ENCODE data around the gene EGFR. TPM values are rescaled to one million over a fixed set of nuclear protein-coding genes. Genes with fewer than 3 reads are reported as not detected.

The EGFR gene
- total RNA-seq, 1 donor from 2014 or later: 10.1 TPM

- intact Hi-C loops (cut with DNase I): no loop called here
- ATAC-seq (ENCODE audit: poor library complexity) (no peak), DNase-seq (no peak)
These were observed 36.7 kb downstream of the EGFR start for GRCh38 chr7:55055479-55055878.

- ATAC-seq (ENCODE audit: poor library complexity): no peak
- DNase-seq: no peak
- intact Hi-C loops (cut with DNase I): no loop called here
These were observed 37.3 kb downstream of the EGFR start for GRCh38 chr7:55056068-55056467.

GRCh38 chr7:55056577-55057480 lies 38.0 kb downstream of the EGFR start:
- no peak for DNase-seq
- ATAC-seq (ENCODE audit: poor library complexity): peak; percentile 54
- intact Hi-C loops (cut with DNase I): no loop called here

GRCh38 chr7:55058314-55058713 lies 39.5 kb downstream of the EGFR start:
- DNase-seq: no peak
- no peak for ATAC-seq (ENCODE audit: poor library complexity)
- intact Hi-C loops (cut with DNase I): no loop called here

GRCh38 chr7:55059021-55059420 lies 40.2 kb downstream of the EGFR start:
- no peak for ATAC-seq (ENCODE audit: poor library complexity)
- intact Hi-C loops (cut with DNase I): no loop called here

GRCh38 chr7:55060085-55060484 lies 41.3 kb downstream of the EGFR start:
- ATAC-seq (ENCODE audit: poor library complexity): no peak
- intact Hi-C loops (cut with DNase I): no loop called here

More at GRCh38 chr7:55059021-55059420, 40.2 kb downstream of the EGFR start:
- no peak for DNase-seq

GRCh38 chr7:55060636-55061022 lies 41.8 kb downstream of the EGFR start:
- DNase-seq (no peak), ATAC-seq (ENCODE audit: poor library complexity) (no peak)
- intact Hi-C loops (cut with DNase I): no loop called here

More at GRCh38 chr7:55060085-55060484, 41.3 kb downstream of the EGFR start:
- no peak for DNase-seq

- intact Hi-C loops (cut with DNase I): no loop called here
- DNase-seq: no peak
- ATAC-seq (ENCODE audit: poor library complexity): no peak
These were observed 43.1 kb downstream of the EGFR start for GRCh38 chr7:55061726-55062499.

- no peak for ATAC-seq (ENCODE audit: poor library complexity)
- intact Hi-C loops (cut with DNase I): no loop called here
- DNase-seq: no peak
These were observed 44.2 kb downstream of the EGFR start for GRCh38 chr7:55063061-55063460.

GRCh38 chr7:55063633-55064032 lies 44.8 kb downstream of the EGFR start:
- DNase-seq (no peak), ATAC-seq (ENCODE audit: poor library complexity) (no peak)
- intact Hi-C loops (cut with DNase I): no loop called here

- intact Hi-C loops (cut with DNase I): no loop called here
- no peak for DNase-seq
- ATAC-seq (ENCODE audit: poor library complexity): peak; percentile 76
These were observed 46.3 kb downstream of the EGFR start for GRCh38 chr7:55065079-55065478.

GRCh38 chr7:55065511-55066229 lies 46.9 kb downstream of the EGFR start:
- DNase-seq (no peak), ATAC-seq (ENCODE audit: poor library complexity) (peak; percentile 63)
- intact Hi-C loops (cut with DNase I): no loop called here

GRCh38 chr7:55066524-55066923 lies 47.7 kb downstream of the EGFR start:
- no peak for ATAC-seq (ENCODE audit: poor library complexity)
- intact Hi-C loops (cut with DNase I): no loop called here
- DNase-seq: no peak

GRCh38 chr7:55066938-55067337 lies 48.1 kb downstream of the EGFR start:
- ATAC-seq (ENCODE audit: poor library complexity) (no peak), DNase-seq (no peak)

GRCh38 chr7:55067748-55068147 lies 48.9 kb downstream of the EGFR start:
- no peak for ATAC-seq (ENCODE audit: poor library complexity)

More at GRCh38 chr7:55066938-55067337, 48.1 kb downstream of the EGFR start:
- intact Hi-C loops (cut with DNase I): no loop called here

GRCh38 chr7:55069271-55069792 lies 50.5 kb downstream of the EGFR start:
- ATAC-seq (ENCODE audit: poor library complexity) (no peak), DNase-seq (no peak)
- intact Hi-C loops (cut with DNase I): no loop called here

More at GRCh38 chr7:55067748-55068147, 48.9 kb downstream of the EGFR start:
- DNase-seq: no peak
- intact Hi-C loops (cut with DNase I): no loop called here

- ATAC-seq (ENCODE audit: poor library complexity) (no peak), DNase-seq (no peak)
- intact Hi-C loops (cut with DNase I): no loop called here
These were observed 51.5 kb downstream of the EGFR start for GRCh38 chr7:55070271-55070743.

- intact Hi-C loops (cut with DNase I): no loop called here
- no peak for ATAC-seq (ENCODE audit: poor library complexity)
- no peak for DNase-seq
These were observed 52.0 kb downstream of the EGFR start for GRCh38 chr7:55070854-55071253.
